ENCODE results near the gene DENND1C. TPM values are rescaled to one million over a fixed set of nuclear protein-coding genes. Genes with fewer than 3 reads are reported as not detected.

The DENND1C gene
- total and polyA plus RNA-seq, 2 of the 8 experiments (the other 6 are each of a cell fraction or from before 2014, with no cell fraction given), result 3.6 to 4.0 TPM

- no peak for TF ChIP-seq CTCF (IDR thresholded peaks at IDR 0.05; ENCODE audit: control extremely low read depth in 1 of 3, insufficient read depth in 1 of 3, low read depth in 1 of 3, low read length in 3 of 3)
- TF ChIP-seq SP2 (IDR thresholded peaks at IDR 0.05; ENCODE audit: low read length), result no peak
- no peak for TF ChIP-seq BACH1 (IDR thresholded peaks at IDR 0.05; ENCODE audit: low read length)
- no peak for TF ChIP-seq TAF7 (optimal IDR thresholded peaks at IDR 0.05; ENCODE audit: borderline replicate concordance, low read depth, low read length)
- TF ChIP-seq CBX5 (IDR thresholded peaks at IDR 0.05; ENCODE audit: low read depth, low read length), result no peak
- TF ChIP-seq SAP30 (IDR thresholded peaks at IDR 0.05; ENCODE audit: insufficient read depth, insufficient replicate concordance, low read length), result no peak
- TF ChIP-seq TAF1 (IDR thresholded peaks at IDR 0.05; ENCODE audit: low read depth, low read length), result no peak
- TF ChIP-seq E2F6 (IDR thresholded peaks at IDR 0.05), result no peak
- no peak for TF ChIP-seq ASH2L (IDR thresholded peaks at IDR 0.05; ENCODE audit: low read length)
- no peak for TF ChIP-seq KDM4A (IDR thresholded peaks at IDR 0.05; ENCODE audit: low read depth, low read length, severe bottlenecking)
Measured at GRCh38 chr19:6480848-6481415, 655 bp downstream of the DENND1C start (continued).
